ENCODE results near the gene REL.
"Not testable (repeated sequence)": the region's sequence is repeated elsewhere in the genome, so short reads cannot be mapped to it uniquely, and the experiment has no call there.

REL gene

DNA sequence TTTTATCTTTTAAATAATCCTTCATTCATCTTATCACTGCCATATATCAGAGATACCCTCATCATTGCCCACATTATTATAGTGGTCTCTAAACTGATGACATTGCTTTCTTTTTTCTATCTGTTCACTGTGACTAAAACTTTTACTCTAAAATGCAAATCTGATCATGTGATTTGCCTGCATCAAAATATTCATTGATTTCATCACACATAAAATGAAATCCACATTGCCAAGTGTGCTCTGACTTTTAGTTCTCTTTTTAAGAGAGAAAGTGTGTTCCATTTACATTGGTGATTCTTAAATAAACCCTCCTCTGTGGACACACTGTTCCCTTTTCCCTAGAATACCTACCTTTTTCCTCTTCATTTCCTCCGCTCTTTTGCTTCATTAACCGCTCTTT, 7.5 kb downstream of the REL start:
- Histone ChIP-seq H4K20me1 (ENCODE audit: insufficient read depth) (no peaks in the 10 kb centered on the region), H3K27ac (no peak overlapping the region), H3K9ac (no peak overlapping the region), H3K36me3 (ENCODE audit: insufficient read depth) (no peaks in the 10 kb centered on the region), H2AFZ (ENCODE audit: low read depth) (no peak overlapping the region), H3K79me2 (ENCODE audit: insufficient read depth, low read depth) (no peaks in the 10 kb centered on the region), H3K4me1 (ENCODE audit: low read depth, poor library complexity, severe bottlenecking) (peaks cover 12% of the 10 kb centered on the region), H3K27me3 (ENCODE audit: insufficient read depth, low read depth) (no peaks in the 10 kb centered on the region), H3K4me3 (IDR thresholded peaks at IDR 0.05; ENCODE audit: insufficient read depth, low read depth, low read length) (no peak overlapping the region), H3K4me2 (no peak overlapping the region)
- TF ChIP-seq CTCF (conservative IDR thresholded peaks at IDR 0.05; ENCODE audit: low read depth, low read length), result no peak

DNA sequence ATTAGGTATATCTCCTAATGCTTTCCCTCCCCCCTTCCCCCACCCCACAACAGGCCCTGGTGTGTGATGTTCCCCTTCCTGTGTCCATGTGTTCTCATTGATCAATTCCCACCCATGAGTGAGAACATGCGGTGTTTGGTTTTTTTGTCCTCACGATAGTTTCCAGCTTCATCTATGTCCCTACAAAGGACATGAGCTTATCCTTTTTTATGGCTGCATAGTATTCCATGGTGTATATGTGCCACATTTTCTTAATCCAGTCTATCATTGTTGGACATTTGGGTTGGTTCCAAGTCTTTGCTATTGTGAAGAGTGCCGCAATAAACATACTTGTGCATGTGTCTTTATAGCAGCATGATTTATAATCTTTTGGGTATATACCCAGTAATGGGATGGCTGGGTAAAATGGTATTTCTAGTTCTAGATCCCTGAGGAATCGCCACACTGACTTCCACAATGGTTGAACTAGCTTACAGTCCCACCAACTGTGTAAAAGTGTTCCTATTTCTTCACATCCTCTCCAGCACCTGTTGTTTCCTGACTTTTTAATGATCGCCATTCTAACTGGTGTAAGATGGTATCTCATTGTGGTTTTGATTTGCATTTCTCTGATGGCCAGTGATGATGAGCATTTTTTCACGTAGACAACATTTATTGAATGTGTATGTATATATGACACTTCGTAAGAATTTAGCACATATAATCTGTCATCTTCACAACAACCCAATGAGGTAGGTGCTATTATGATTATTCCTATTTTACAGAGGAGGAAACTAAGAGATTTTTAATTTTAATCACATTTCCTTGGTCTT, 8.4 kb downstream of the REL start:
- not testable (repeated sequence) for H3K27ac ChIP-seq; H3K9ac ChIP-seq; H3K4me2 ChIP-seq; H3K4me1 ChIP-seq (ENCODE audit: low read depth, poor library complexity, severe bottlenecking); H3K79me2 ChIP-seq (ENCODE audit: insufficient read depth, low read depth); H2AFZ ChIP-seq (ENCODE audit: low read depth); H3K36me3 ChIP-seq (ENCODE audit: insufficient read depth); H3K27me3 ChIP-seq (ENCODE audit: insufficient read depth, low read depth); H3K4me3 ChIP-seq (IDR thresholded peaks at IDR 0.05; ENCODE audit: insufficient read depth, low read depth, low read length); H4K20me1 ChIP-seq (ENCODE audit: insufficient read depth)

GRCh38 chr2:60890393-60890707, 9.0 kb downstream of the REL start:
- Histone ChIP-seq H3K27ac (no peak overlapping the region), H3K36me3 (ENCODE audit: insufficient read depth) (no peaks in the 10 kb centered on the region), H3K9ac (no peak overlapping the region), H4K20me1 (ENCODE audit: insufficient read depth) (no peaks in the 10 kb centered on the region), H3K4me2 (no peak overlapping the region), H3K79me2 (ENCODE audit: insufficient read depth, low read depth) (no peaks in the 10 kb centered on the region), H3K27me3 (ENCODE audit: insufficient read depth, low read depth) (no peaks in the 10 kb centered on the region), H3K4me3 (IDR thresholded peaks at IDR 0.05; ENCODE audit: insufficient read depth, low read depth, low read length) (no peak overlapping the region), H2AFZ (ENCODE audit: low read depth) (no peak overlapping the region), H3K4me1 (ENCODE audit: low read depth, poor library complexity, severe bottlenecking) (peaks cover 7% of the 10 kb centered on the region)
- TF ChIP-seq CTCF (conservative IDR thresholded peaks at IDR 0.05; ENCODE audit: low read depth, low read length), result no peak

DNA sequence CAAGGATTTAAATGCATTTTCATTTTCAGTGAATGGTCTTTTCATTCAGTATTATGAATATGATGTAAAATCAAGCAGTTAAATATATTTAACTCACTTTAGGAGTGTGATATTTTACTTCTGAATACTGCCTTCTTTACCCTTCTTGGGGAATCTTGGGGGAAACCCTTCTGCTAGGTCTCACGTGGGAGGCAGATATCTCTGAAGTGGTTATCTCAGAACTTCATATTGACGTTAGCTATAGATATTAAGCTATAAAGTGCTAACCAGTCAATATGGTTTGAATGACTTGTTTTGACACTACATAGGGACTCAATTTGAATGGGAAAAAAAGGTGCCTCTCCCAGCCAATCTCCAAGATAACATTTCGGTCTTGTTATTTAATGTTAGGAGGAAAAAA, 9.8 kb downstream of the REL start:
- Histone ChIP-seq H3K27ac (no peak overlapping the region), H2AFZ (ENCODE audit: low read depth) (no peak overlapping the region), H3K36me3 (ENCODE audit: insufficient read depth) (no peaks in the 10 kb centered on the region), H4K20me1 (ENCODE audit: insufficient read depth) (no peaks in the 10 kb centered on the region), H3K27me3 (ENCODE audit: insufficient read depth, low read depth) (no peaks in the 10 kb centered on the region), H3K4me1 (ENCODE audit: low read depth, poor library complexity, severe bottlenecking) (no peaks in the 10 kb centered on the region), H3K79me2 (ENCODE audit: insufficient read depth, low read depth) (no peaks in the 10 kb centered on the region), H3K9ac (no peak overlapping the region), H3K4me3 (IDR thresholded peaks at IDR 0.05; ENCODE audit: insufficient read depth, low read depth, low read length) (no peak overlapping the region), H3K4me2 (no peak overlapping the region)
- TF ChIP-seq CTCF (conservative IDR thresholded peaks at IDR 0.05; ENCODE audit: low read depth, low read length), result no peak

DNA sequence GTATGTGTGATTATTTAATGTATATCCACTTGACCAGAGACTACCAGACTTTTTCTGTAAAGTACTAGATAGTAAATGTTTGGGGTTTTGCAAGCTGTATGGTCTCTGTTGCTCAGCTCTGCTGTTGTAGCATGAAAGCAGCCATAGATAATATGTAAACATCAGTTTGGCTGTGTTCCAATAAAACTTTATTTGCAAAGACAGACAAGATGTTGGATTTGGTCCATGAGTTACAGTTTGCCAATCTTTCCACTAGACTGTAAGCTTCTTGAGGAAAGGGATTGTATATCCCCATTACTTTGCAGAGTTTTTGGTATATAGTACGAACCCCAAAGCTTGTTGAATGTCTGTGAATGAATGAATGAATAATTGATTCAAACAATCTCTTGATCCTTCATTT, 17.2 kb downstream of the REL start:
- Histone ChIP-seq H3K4me1 (ENCODE audit: low read depth, poor library complexity, severe bottlenecking) (no peaks in the 10 kb centered on the region), H2AFZ (ENCODE audit: low read depth) (no peak overlapping the region), H3K9ac (no peak overlapping the region), H3K27ac (no peak overlapping the region), H3K4me3 (IDR thresholded peaks at IDR 0.05; ENCODE audit: insufficient read depth, low read depth, low read length) (no peak overlapping the region), H3K36me3 (ENCODE audit: insufficient read depth) (no peaks in the 10 kb centered on the region), H3K4me2 (no peak overlapping the region), H3K79me2 (ENCODE audit: insufficient read depth, low read depth) (no peaks in the 10 kb centered on the region), H3K27me3 (ENCODE audit: insufficient read depth, low read depth) (no peaks in the 10 kb centered on the region), H4K20me1 (ENCODE audit: insufficient read depth) (no peaks in the 10 kb centered on the region)
- TF ChIP-seq CTCF (conservative IDR thresholded peaks at IDR 0.05; ENCODE audit: low read depth, low read length), result no peak
